ENCODE data around the gene TIMD4.

DNA sequence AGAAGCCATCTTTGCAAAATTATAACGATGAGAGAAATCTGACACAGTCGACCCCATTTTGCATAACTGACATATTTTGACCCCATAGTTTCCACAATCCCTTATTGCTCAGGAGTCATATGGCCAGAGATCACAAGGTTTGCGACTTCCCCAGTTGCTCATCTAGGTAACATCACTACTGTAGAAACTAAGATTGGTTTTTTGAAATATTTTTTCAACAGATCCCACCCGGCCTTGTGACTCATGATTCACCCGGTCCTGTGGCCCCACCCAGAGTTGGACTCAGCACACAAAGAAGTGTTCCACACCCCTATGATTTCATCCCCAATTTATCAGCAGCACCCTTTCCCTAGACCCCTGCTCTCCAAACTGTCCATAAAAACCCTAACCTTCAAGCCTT lies 50.2 kb downstream of the TIMD4 start:
- TF ChIP-seq CTCF (IDR thresholded peaks at IDR 0.05) (no peak), POLR2A (IDR thresholded peaks at IDR 0.05) (no peak)
